GM20431 (cell line): ENCODE measurements around the gene PIGT.

Experiments
- in situ Hi-C: fragments of 300-500 bp; cut with MseI, MboI; formaldehyde crosslinking; loops from one replicate; pipeline ENCODE4 v1.15.0; 2020; ENCODE audit warnings: low sequenced_read_pairs; ENCODE audit not compliant: unreplicated experiment

PIGT gene

GRCh38 chr20:45425561-45425960, 9.6 kb downstream of the PIGT start:
- in situ Hi-C loops: no loop called here

GRCh38 chr20:45426320-45427016, 10.5 kb downstream of the PIGT start:
- in situ Hi-C loops: no loop called here

GRCh38 chr20:45427236-45428149, 11.6 kb downstream of the PIGT start:
- in situ Hi-C loops: no loop called here

- in situ Hi-C loops: loop anchor here (10.0 kb wide), 1 partner anchor 55 kb away; the partner anchor contains the start of gene TP53TG5
Measured at GRCh38 chr20:45429618-45430017, 13.7 kb downstream of the PIGT start.

- in situ Hi-C loops: loop anchor here (10.0 kb wide), 1 partner anchor 57 kb away; the partner anchor contains the start of gene TP53TG5
Measured at GRCh38 chr20:45432294-45432693, 16.4 kb downstream of the PIGT start.

GRCh38 chr20:45433316-45433715, 17.4 kb downstream of the PIGT start:
- in situ Hi-C loops: loop anchor here (10.0 kb wide), 1 partner anchor 59 kb away; the partner anchor contains the start of gene TP53TG5

GRCh38 chr20:45433976-45434375, 18.0 kb downstream of the PIGT start:
- in situ Hi-C loops: loop anchor here (10.0 kb wide), 1 partner anchor 59 kb away; the partner anchor contains the start of gene TP53TG5

- in situ Hi-C loops: loop anchor here (10.0 kb wide), 1 partner anchor 62 kb away; the partner anchor contains the start of gene TP53TG5
Measured at GRCh38 chr20:45436732-45437485, 21.0 kb downstream of the PIGT start.

GRCh38 chr20:45440424-45440823, 24.5 kb downstream of the PIGT start:
- in situ Hi-C loops: no loop called here

GRCh38 chr20:45440891-45441685, 25.1 kb downstream of the PIGT start:
- in situ Hi-C loops: no loop called here

- in situ Hi-C loops: no loop called here
Measured at GRCh38 chr20:45441746-45442145, 25.8 kb downstream of the PIGT start.

- in situ Hi-C loops: no loop called here
Measured at GRCh38 chr20:45444050-45444449, 28.1 kb downstream of the PIGT start.

- in situ Hi-C loops: no loop called here
Measured at GRCh38 chr20:45445805-45446562, 30.0 kb downstream of the PIGT start.

GRCh38 chr20:45448270-45448669, 32.3 kb downstream of the PIGT start:
- in situ Hi-C loops: no loop called here

GRCh38 chr20:45449528-45449927, 33.6 kb downstream of the PIGT start:
- in situ Hi-C loops: no loop called here

- in situ Hi-C loops: no loop called here
Measured at GRCh38 chr20:45450097-45450818, 34.3 kb downstream of the PIGT start.

- in situ Hi-C loops: no loop called here
Measured at GRCh38 chr20:45452238-45452637, 36.3 kb downstream of the PIGT start.
